ENCODE results near the gene ACTN4. TPM values are rescaled to one million over a fixed set of nuclear protein-coding genes. Genes with fewer than 3 reads are reported as not detected.

Gene ACTN4
- total RNA-seq, 1 donor from 2014 or later = 744 TPM

DNA sequence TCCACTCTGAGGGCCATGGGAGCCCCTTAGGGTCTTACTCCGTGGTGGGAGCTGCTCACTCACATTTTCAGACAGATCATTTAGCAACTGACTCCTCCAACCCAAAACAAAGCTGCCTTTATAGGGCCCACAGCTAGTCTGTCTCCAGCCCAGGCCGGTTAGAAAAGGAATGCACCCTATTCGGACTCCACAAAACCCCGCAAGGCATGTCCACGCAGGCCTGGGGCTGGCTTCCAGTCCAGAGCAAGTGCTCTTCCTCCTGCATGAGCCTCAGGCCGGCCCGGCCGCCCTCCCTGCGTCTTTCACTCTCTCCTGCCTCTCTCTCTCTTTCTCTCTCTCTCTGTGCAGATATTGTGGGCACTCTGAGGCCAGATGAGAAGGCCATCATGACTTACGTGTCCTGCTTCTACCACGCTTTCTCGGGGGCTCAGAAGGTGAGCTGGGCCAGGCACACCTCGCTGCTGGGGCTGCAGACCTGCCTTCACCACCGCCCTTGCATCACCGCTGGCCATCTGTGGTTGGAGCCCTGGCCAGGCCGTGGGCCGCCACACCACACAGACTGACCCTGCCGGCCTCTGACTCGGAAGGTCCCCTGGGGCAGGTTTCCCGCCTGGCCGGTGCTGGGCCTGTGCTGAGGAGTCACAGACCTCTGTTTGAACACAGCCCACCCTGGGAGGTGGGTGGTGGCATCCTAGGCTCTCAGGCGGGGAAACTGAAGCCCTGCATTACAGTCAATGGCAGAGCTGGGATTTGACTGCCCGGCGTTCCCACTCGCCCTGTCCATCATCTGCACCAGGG lies 63.7 kb downstream of the ACTN4 start:
- Mint-ChIP-seq H3K27me3 (ENCODE audit: unreplicated experiment) (peaks cover 31% of the 10 kb centered on the region), H3K4me1 (ENCODE audit: unreplicated experiment) (peaks cover 8% of the 10 kb centered on the region), H3K36me3 (ENCODE audit: low read depth, unreplicated experiment) (peaks cover 52% of the 10 kb centered on the region), H3K27ac (ENCODE audit: unreplicated experiment) (no peak overlapping the region), H3K4me3 (ENCODE audit: unreplicated experiment) (peak overlapping the region; percentile 45), H3K9me3 (ENCODE audit: unreplicated experiment) (no peaks in the 10 kb centered on the region)
- TF ChIP-seq, protein P1, sequence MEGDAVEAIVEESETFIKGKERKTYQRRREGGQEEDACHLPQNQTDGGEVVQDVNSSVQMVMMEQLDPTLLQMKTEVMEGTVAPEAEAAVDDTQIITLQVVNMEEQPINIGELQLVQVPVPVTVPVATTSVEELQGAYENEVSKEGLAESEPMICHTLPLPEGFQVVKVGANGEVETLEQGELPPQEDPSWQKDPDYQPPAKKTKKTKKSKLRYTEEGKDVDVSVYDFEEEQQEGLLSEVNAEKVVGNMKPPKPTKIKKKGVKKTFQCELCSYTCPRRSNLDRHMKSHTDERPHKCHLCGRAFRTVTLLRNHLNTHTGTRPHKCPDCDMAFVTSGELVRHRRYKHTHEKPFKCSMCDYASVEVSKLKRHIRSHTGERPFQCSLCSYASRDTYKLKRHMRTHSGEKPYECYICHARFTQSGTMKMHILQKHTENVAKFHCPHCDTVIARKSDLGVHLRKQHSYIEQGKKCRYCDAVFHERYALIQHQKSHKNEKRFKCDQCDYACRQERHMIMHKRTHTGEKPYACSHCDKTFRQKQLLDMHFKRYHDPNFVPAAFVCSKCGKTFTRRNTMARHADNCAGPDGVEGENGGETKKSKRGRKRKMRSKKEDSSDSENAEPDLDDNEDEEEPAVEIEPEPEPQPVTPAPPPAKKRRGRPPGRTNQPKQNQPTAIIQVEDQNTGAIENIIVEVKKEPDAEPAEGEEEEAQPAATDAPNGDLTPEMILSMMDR (IDR thresholded peaks at IDR 0.05; ENCODE audit: unreplicated experiment) = no peak
- DNase-seq (ENCODE audit: low spot score) = no peak

DNA sequence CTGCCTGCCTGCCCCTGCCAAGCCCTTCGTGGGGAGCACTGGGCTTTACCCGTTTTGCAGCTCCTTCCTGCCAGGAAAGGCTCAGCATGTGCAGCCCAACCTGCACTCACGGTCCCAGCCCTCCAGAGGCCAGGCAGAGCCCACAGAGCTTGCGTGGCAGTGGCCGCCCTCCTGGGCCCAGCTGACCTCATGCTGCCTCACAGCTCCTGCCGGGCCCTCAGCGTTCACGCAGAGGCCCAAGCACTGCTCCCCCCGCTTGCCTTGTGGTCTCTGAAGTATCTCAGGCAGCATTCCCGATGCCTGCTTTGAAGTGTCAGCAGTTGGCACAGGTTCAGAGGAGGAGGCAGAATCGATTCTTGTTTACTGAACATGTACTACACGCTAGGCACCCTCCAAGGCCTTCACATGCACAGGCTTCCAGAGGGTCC lies 64.3 kb downstream of the ACTN4 start:
- Mint-ChIP-seq H3K9me3 (ENCODE audit: unreplicated experiment) (no peaks in the 10 kb centered on the region), H3K4me3 (ENCODE audit: unreplicated experiment) (peak overlapping the region; percentile 4), H3K4me1 (ENCODE audit: unreplicated experiment) (peaks cover 11% of the 10 kb centered on the region), H3K27me3 (ENCODE audit: unreplicated experiment) (peaks cover 32% of the 10 kb centered on the region), H3K27ac (ENCODE audit: unreplicated experiment) (peak overlapping the region; percentile 75), H3K36me3 (ENCODE audit: low read depth, unreplicated experiment) (peaks cover 53% of the 10 kb centered on the region)
- DNase-seq (ENCODE audit: low spot score) = no peak
- TF ChIP-seq, protein P1 (IDR thresholded peaks at IDR 0.05; ENCODE audit: unreplicated experiment) = no peak

DNA sequence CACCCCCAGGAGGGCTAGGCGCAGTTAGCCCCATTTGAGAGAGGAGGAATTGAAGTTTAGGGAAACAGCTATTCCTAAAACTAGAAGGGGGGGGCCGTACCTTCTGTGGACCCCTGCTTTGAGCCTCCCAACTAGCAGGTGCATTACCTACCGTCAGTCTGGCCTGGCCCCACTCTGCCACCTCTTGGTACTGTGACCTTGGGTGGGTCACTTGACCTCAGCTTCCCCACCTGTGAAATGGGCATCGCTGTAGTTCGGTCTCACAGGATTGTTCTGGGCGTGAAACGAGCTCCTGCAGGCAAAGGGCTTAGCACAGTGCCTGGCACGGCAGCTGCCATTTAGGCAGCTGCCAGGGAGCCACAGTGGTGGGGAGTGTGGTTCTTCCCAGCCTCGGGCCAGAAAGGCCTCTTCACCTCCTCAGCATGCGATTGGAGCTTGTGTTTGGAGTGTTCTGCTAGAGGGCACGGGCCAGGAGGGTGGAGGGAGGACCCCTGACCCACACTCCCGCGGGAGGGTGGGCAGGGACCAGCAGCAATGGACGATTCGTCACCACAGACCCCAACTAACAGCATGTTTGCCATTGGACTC lies 64.8 kb downstream of the ACTN4 start:
- Mint-ChIP-seq H3K9me3 (ENCODE audit: unreplicated experiment) (no peaks in the 10 kb centered on the region), H3K27me3 (ENCODE audit: unreplicated experiment) (peaks cover 32% of the 10 kb centered on the region), H3K4me1 (ENCODE audit: unreplicated experiment) (peaks cover 9% of the 10 kb centered on the region), H3K4me3 (ENCODE audit: unreplicated experiment) (no peak overlapping the region), H3K27ac (ENCODE audit: unreplicated experiment) (peak overlapping the region; percentile 75), H3K36me3 (ENCODE audit: low read depth, unreplicated experiment) (peaks cover 49% of the 10 kb centered on the region)
- DNase-seq (ENCODE audit: low spot score) = no peak
- TF ChIP-seq, protein P1 (IDR thresholded peaks at IDR 0.05; ENCODE audit: unreplicated experiment) = no peak

DNA sequence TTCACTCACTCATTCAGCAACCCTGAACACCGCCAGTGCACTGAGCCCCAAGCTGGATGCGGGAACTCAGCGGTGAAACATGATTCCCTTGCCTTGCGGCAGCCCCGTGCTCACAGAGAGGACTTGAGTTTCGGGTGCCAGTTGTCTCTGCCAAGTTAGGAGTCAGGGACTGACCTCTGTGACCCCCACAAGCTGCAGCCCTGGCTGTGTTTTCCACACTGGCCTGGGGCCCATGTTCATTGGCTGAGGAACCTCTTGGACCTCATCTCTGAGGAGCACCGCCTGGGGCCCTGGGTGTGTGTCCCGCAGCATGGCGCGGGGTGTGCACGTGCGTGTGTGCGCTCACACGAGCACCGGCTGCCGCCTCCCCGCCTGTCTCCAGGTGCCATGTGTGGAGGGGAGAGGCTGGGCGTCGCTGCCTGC lies 65.8 kb downstream of the ACTN4 start:
- no peak overlapping the region for H3K27ac Mint-ChIP-seq (ENCODE audit: unreplicated experiment)

More for the DNA sequence above, 65.8 kb downstream of the ACTN4 start:
- DNase-seq (ENCODE audit: low spot score) = no peak
- H3K36me3 Mint-ChIP-seq (ENCODE audit: low read depth, unreplicated experiment) = peaks cover 44% of the 10 kb centered on the region
- no peaks in the 10 kb centered on the region for H3K9me3 Mint-ChIP-seq (ENCODE audit: unreplicated experiment)
- TF ChIP-seq, protein P1 (IDR thresholded peaks at IDR 0.05; ENCODE audit: unreplicated experiment) = no peak
- no peak overlapping the region for H3K4me3 Mint-ChIP-seq (ENCODE audit: unreplicated experiment)
- H3K4me1 Mint-ChIP-seq (ENCODE audit: unreplicated experiment) = peaks cover 7% of the 10 kb centered on the region
- peaks cover 34% of the 10 kb centered on the region for H3K27me3 Mint-ChIP-seq (ENCODE audit: unreplicated experiment)

Measured in endothelial cell (in vitro differentiated cells).